Stimulated activated CD8-positive, alpha-beta memory T cell treated with anti-CD3 and anti-CD28 coated beads, Interleukin-4, amount 100 ng/mL, for 4 hours (primary cell): ENCODE data around the gene PCDHGB3.

Experiments used
- DNase-seq, 2 donors: peaks; one replicate each; pipeline ENCODE4 v3.0.0-alpha.2; 2020; ENCODE audit warnings: low read depth in 2 of 2, low spot score in 1 of 2

The PCDHGB3 gene

DNA sequence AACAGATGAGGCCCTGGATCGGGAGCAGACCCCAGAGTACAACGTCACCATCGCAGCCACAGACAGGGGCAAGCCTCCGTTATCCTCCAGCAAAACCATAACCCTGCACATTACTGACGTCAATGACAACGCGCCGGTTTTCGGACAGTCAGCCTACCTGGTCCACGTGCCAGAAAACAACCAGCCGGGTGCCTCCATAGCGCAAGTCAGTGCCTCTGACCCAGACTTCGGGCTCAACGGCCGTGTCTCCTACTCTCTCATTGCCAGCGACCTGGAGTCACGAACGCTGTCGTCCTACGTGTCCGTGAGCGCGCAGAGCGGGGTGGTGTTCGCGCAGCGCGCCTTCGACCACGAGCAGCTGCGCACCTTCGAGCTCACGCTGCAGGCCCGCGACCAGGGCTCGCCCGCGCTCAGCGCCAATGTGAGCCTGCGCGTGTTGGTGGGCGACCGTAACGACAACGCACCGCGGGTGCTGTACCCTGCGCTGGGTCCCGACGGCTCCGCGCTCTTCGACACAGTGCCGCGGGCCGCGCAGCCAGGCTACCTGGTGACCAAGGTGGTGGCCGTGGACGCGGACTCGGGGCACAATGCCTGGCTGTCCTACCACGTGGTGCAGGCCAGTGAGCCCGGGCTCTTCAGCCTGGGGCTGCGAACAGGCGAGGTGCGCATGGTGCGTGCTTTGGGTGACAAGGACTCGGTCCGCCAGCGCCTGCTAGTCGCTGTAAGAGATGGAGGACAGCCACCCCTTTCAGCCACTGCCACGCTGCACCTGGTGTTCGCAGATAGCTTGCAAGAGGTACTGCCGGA, 49.2 kb downstream of the PCDHGB3 start:
- no peak for DNase-seq

DNA sequence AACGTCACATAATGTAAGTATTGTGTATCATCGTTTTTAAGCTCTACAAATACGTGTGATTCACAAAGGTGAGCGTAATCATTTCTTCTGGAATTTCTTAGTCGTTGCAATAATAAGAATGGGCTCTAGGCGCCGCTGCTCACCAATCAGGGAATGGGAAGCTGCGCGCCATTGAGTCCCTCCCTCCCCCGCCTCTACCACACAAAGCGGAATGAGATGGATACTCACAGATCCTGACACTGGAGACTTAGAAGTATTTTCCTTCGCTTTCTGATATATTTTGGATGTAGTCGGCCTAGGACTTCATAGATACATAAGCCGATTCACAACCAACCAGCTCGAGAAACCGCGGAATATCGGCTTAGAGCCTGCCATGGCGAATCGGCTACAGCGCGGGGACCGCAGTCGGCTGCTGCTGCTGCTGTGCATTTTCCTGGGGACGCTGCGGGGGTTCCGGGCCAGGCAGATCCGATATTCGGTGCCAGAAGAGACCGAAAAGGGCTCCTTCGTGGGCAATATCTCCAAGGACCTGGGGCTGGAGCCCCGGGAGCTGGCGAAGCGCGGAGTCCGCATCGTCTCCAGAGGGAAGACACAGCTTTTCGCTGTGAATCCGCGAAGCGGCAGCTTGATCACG, 50.9 kb downstream of the PCDHGB3 start, which contains the start of gene PCDHGA11:
PCDHGA11 (plus strand) TSS at position 197 of the 634 bp plus-strand sequence; CDS start at position 374, 177 bp downstream.
- no peak for DNase-seq

DNA sequence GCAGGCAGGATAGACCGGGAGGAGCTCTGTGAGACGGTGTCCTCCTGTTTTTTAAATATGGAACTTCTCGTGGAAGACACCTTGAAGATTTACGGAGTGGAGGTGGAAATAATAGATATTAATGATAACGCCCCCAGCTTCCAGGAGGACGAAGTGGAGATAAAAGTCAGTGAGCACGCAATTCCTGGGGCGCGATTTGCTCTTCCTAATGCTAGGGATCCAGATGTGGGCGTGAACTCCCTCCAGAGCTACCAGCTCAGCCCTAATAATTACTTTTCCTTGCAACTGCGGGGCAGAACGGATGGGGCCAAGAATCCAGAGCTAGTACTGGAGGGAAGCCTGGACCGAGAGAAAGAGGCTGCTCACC, 51.4 kb downstream of the PCDHGB3 start:
- no peak for DNase-seq
